Stimulated activated CD4-positive, alpha-beta T cell treated with anti-CD3 and anti-CD28 coated beads, Interleukin-4, amount 100 ng/mL, for 48 hours (primary cell): Measurements from ENCODE around the gene CADM2.

Experiments used
- DNase-seq, 2 donors: peaks; one replicate each; pipeline ENCODE4 v3.0.0-alpha.2; 2020; ENCODE audit warnings: low read depth in 2 of 2

CADM2 gene

DNA sequence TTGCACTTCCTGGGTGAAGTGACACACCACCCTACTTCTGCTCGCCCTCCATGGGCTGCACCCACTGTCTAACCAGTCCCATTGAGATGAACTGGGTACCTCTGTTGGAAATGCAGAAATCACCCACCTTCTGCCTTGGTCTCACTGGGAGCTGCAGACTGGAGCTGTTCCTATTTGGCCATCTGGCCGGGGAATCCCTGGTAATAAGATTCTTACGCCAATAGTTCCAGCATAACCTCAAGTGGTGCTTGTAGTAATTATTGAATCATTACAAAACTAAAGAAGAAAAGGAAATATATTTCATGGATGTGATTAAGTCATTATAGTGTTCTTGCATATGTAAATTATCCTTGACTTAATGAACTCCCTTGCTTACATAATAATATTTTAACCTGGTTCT lies 841.9 kb downstream of the CADM2 start:
- DNase-seq: no peak

DNA sequence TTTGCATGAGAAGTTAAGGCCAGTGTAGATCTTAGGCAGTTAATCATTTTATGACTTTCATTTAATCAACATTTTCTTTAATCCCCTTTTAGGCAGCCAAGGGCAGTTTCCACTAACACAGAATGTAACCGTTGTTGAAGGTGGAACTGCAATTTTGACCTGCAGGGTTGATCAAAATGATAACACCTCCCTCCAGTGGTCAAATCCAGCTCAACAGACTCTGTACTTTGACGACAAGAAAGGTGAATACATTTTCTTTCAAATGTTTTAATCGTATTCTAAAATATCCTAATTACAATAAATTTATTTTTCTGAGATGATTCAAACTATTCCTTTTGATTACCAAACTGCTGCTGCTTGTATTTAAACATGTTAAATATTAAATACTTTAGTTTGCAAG lies 843.2 kb downstream of the CADM2 start:
- DNase-seq: no peak

DNA sequence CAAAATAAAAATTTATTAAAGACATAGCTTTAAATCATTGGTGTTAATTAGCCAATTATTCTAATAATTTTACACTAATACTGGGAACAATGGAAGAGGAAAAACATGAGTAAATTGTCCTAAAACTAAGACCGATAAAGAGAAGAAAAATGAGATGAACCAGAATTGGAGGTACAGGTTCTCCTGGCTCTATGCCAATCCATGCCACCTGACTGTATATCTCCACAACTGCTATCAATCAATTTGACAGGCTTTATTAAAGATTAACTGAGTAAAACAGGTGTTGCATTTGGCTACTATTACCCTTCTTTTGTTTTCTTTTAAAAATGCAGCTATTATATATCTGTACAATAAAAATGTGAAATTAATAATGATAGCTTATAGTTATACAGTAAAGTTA lies 850.0 kb downstream of the CADM2 start:
- DNase-seq: no peak

DNA sequence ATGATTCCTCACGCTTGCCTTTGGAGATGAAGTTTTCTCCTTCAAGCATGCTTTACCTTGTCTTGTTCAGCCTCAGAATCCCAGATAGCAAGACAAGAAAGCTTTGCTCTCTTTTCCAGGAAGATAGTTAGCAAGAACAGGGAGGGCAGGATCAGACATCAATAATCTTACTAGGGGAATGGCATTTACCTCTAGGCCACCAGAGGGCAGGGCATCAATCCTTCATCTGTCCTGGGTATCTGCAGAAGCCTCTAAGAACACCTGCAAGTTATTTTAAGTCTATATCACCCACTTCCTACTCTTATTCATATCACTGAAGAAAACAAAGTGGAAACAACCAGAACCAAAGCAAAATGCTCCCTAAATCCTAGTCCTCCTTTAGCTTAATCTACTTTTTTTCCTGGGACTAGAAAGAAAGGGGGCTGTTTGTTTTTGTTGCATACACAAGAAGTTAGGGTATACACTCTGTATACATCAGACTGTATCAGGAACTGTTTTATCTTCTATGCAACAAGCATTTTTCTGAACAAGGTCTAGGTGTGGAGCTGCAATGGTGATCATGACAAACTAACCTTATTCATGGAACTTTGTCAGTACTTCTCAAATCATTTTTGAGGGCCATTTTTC lies 862.5 kb downstream of the CADM2 start:
- no peak for DNase-seq

DNA sequence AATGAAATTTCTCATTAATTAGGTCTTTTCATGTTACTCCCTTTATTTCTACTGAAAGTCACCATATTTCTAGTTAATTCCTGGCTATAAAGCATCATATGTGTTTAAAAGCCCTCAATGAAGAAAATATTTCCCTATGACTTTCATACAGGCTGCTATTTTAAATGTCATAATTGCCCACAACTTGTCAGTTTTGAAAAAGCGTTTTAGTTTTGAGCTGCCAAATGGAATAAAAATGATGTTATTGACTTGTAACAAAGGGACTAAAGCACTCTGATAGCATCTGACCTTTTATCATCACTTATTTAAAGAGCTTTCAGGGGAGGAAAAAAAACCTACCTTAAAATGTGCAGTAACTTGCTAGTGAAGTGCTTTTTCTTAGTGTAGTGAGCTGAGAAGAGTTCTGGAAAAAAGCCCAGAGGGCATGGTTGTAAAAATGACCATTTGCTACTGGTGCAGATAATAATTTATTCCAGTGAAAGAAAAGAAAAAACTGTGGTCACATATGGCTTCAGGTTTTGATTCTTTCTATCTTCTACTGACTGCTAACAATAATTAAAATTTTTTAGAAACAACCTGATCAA lies 877.2 kb downstream of the CADM2 start:
- no peak for DNase-seq

DNA sequence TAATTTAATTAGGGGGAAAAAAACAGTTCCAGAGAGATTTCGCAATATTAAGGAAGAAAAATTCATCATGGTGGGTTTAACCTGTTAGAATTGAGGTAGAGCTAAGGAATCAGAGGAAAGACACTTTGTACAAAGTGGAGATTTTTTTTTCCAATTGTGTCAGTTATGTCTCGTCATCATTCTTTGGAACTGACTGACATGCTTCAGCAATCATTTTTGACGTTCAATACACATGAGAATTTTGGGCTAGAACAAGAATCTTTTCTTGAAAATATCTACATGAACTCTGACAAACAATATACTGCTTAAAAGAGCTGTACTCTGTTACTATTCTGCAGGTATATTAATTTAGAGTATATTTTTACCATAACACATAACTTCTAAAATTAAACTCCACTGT lies 878.6 kb downstream of the CADM2 start:
- DNase-seq: no peak

DNA sequence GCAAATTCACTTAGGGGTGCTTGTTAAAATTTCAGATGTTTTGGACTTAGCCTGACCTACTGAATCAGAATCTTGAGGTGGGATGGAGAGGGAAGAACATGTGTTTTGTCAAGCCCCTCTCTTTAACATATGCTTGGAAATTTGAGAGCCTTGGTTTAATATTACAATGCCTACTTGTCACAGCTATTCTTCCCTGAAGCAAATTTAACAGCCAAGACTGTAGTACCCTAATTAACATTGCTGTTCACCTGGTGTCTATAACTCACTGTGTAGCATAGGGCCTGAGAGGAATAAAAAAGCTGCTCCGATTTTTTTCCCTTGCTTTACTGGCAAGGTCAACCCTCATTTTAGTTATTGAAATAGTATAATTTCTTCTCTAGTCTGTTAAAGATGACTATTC lies 880.1 kb downstream of the CADM2 start:
- DNase-seq: no peak

DNA sequence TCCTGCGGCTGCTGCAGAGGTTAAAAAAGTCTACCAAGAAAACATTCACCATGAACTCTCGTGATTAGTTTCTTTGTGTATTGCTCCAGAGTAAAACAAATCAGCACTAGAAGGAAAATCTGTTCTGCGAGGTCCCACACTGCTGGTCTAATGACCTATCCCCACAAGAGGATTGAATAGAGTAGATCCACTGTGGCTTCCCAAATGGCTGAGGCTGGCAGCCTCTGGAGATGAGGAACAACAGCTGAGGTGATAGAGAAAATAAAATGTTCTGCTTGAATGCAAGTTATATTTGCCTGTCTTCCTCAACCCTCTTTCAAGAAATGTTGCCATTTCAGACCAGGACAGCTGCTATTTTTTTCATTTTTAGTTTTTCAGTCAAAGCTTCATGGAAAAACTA lies 883.3 kb downstream of the CADM2 start:
- DNase-seq: no peak

DNA sequence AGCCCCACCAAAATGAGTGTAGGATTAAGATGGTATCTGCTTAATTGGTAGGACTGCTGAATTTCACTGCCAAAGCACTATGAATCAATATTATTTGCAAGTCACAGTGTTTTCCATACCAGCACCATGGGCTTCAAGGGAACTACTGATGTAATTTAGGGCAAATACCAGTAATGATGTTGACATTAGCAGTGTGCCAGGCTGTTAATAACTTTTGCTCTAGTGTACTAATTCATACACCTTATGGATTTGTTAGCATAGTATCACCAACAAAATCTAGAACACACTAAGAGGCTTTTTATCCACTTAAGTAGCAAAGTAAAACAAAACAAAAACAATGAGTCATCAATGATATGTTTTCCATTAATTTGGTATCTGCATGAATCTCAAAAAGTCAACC lies 888.2 kb downstream of the CADM2 start:
- DNase-seq: no peak

DNA sequence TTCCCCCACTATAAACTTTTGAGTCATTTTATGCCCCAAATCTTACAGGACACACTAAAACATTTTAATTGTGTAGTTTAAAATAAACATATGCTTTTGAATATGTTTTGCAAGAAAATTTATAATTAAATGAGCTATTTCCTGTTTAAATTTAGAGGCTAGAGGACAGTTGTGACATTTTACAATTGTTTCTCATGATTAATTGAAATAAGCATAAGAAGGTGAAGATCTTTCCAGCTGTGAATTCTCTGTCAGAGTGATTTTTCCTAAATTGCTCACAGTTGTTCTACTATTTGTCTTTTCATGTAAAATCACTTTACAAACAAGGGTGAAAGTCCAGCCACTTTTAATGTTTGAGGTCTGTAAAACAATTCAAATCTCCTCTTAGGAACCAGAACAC lies 892.3 kb downstream of the CADM2 start:
- no peak for DNase-seq

DNA sequence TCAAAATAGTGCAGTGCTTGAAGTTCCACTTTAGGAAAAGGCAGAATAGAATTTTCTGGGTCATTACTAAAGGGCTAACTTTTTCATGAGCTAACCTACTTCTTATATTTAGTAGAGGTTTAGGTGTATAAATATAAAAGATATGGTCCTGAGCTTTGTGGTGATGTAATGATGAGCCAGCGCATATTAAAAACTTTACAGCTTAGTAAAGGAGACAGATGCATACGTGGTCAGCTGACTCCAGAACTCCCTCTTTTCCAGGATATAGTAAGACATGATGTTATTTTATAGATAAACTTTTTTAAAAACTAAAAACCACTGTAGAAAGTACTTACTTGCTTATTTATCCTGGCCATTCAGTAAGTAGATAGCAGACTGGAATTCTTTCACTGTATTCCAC lies 895.0 kb downstream of the CADM2 start:
- DNase-seq: no peak

DNA sequence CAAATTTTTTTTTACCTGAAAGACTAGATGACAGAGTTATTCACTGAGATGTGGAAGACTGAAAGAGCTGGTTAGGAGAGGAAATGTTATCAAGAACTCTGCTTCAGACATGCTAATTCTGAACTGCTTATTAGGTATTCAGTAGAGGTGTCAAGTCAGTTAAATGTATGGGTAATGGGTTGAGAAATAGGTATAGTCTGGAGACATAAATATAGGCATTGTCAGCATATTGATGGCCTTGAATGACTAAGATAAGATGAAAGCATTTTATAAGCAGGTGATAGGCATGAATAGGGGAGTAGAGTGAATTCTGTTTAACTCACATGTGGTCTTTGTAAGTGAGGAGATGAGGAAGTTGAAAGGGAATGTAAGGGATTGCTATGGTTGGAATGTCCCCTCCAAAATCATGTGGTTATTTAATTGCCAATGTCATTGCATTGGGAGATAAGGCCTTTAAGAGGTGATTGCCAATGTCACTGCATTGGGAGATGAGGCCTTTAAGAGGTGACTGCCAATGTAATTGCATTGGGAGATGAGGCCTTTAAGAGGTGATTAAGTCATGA lies 904.2 kb downstream of the CADM2 start:
- no peak for DNase-seq

DNA sequence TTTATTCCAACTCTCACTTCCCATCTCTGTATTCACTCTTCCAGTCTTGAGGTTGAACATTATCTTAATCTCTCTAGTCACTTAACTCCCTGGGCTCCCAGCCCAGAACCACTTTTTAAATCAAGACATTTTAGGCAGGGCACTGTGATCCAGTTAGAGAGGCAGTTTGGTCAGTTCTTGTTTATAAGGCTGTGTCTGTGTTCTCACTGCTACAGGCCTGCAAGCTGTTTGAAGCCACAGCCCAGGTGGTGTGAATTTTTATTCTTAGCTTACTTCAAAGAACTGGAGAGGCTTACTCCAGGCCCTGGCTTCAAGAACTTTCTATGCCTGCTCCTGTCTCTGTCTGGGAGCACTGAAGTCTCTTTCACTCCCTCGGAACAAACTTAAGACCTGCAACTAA lies 906.1 kb downstream of the CADM2 start:
- DNase-seq: no peak

DNA sequence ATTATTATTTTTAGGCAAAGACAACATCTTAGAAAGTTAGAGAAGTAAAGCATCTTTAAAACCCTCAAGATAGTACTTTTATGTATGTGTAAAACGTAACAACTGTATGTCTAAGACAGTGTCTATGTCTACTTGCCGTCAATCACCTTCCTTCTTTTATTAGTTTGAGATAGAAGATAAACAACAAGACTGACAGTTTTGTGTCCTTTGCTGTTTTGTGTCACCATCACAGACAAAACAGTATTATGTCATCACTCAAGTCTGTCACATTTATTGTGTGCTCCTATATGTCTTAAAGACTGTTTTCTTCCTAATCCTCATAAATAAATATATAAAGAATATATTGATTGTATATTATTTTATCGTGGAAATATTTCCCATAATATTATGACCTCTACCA lies 908.3 kb downstream of the CADM2 start:
- DNase-seq: no peak

DNA sequence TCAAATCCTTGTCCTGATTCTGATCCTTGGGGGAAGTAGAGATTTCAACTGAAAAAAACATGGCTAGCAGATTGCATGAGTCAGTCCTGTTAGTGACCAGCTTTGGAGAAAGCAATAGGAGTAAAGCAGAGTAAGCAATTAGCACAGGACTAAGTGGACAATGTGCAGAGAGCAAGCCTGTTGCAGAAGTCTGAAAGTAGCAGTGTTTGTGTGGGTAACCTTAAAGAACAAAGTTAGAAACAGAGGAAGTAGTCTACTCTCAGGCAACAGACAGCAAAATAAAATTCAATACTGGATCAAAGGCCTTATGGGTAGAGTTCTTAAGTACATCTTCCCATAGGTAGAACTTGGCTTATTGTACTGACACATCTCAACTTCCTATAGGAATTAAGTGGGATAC lies 916.8 kb downstream of the CADM2 start:
- DNase-seq: no peak

DNA sequence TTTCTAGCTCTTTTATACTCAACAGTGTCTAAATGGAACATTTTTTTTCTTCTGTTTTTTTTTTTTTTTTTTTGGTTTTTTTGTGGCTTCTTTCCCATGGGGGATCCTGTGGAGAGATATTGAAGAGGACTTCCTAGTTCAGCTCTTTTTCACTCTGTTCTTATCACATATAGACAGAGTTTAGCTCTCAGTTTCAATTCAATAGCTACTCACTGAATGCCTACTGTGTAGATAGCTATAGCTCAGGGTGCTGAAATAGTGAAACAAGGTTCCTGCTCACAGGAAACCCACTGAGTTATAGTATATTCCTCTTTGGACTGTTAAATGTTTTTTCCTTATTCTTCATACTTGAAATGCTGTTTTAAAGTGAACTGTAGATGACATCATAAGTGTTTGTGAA lies 918.8 kb downstream of the CADM2 start:
- DNase-seq: no peak

DNA sequence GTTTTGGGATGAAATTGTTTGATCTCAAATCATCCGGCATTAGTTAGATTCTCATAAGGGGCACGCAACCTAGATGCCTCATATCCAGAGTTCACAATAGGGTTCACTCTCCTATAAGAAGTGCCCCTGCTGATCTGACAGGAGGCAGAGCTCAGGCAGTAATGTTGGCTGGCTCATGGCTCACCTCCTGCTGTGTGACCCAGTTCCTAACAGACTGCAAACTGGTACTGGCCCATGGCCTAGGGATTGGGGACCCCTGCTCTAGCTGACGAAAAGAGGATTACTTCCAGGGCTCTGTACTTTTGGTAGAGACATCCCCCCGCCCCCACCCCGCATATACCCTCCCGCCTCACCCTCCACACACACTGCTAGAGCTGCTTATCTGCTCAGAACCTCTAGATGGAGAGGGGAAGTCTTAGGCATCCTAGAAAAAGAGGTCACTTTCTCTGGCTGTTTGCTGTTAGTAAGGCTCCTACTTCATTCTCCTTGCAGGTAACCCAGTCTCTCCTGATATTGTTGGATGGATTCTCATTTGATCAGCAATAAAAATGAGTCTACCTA lies 923.1 kb downstream of the CADM2 start:
- DNase-seq: no peak

DNA sequence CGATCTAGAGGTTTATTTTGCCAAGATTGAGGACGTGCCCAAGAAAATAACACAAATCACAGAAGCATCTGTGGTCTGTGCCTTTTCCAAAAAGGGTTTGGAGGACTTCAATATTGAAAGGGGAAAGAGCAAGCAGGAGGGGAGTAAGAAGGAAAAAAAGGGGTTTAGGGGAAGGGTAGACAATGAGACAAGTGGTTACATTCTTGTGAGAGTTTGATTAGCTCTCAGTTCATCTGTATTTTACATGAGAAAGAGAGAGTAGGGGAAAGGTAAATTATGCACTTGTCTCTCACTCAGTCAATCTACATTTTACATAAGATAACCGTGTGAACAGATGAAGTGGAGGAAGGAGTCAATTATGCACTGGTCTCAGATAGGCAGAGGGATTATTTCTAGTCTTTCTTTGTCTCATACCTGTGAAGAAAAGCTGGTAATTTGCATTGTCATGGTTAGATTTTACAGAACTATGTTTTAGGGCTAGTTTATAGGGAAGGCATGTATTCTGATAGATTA lies 931.3 kb downstream of the CADM2 start:
- no peak for DNase-seq

DNA sequence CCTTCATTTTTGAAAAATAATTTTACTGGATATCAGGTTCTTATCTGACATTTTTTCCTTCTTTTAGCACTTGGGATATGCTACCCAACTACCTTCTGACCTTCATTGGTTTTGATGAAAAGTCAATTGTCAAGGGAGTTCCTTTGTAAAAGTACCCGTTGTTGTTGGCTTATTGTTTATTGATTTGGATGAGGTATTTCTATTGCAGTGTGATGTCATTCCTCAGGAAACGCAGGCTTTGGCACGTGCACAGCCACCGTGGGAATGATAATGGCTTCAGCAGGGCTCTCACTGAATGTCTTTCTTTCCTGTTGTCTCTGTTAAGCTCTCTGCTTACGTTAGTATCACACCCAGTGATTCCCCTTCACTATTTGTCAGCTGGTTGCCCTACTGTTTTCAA lies 944.6 kb downstream of the CADM2 start:
- no peak for DNase-seq

DNA sequence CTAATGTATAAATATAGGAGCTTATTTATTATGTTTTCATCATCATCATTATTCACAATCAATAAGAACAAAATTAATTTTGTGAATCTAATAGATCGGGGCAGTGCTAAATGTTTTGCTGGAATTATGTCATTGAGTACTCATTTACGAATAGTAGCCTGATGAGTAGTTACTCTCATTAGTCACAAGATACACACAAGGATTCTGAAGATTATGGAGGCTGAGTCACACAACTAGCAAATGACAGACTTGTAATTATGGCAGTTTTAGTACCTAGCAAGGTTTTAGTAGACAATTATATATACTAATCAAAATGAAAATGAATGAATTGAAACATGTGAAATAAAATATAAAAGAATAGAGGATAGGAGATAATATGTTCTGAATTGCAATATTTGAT lies 954.2 kb downstream of the CADM2 start:
- no peak for DNase-seq

DNA sequence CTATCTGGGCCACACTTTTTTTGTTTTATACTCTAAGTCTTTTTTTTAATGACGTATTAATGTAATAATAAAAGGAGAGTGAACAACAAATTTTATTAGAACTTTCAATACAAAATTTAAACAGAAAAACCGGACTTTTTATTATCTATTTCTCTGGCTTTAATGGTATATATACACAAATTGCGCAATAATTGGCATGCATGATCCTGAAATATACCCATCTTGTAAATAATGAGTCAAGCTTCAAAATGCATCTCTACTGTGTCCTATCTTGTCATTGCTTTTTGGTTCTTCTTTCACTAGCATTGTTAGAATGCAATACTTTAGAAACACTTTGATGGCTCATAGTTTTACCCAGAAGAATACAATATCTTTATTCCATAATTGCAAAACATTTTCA lies 963.6 kb downstream of the CADM2 start:
- no peak for DNase-seq

DNA sequence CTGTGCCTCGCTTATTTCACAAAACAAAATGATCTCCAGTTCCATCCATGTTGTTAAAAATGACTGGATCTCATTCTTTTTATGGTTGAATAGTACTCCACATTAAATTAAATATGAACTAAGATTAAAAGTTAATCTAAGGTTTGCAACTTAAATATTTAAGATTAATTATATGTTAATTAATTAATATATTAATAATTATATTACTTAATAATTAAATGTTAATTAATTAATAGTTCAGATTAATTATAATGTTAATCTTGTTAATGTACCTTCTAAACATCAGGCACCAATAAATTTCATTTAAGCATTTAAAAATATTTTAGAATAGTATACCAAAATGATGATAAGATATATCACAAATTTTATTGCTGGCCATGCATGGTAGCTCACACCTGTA lies 971.9 kb downstream of the CADM2 start:
- no peak for DNase-seq

DNA sequence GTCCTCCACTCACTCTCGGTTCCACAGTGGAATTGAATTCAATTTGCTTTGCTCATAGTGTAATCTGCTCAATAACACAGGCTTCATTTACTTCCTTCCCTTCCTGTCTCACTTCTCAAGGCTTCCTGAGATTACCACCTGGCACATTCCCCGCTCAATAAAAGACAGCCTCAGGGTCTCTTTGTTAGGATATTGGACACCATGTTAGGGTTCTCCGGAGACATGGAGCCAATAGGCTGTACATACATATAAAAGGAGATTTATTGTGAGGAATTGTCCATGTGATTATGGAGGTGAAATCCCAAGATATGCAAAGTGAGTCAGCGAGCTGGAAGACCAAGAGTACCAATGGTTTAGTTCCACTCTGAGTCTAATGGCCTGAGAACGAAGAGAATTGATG lies 974.5 kb downstream of the CADM2 start:
- DNase-seq: no peak
